ENCODE measurements around the gene ELK3.

ELK3 gene

GRCh38 chr12:96237465-96238077 is 43.4 kb downstream of the ELK3 start:
- peak overlapping the region; percentile 14 for H3K4me3 ChIP-seq (replicated peaks; ENCODE audit: low read depth, low read length)
- peak; percentile 98 for DNase-seq (ENCODE audit: low read depth)
- TF ChIP-seq CTCF (IDR thresholded peaks at IDR 0.05; ENCODE audit: low read length, missing control alignments), result no peak

GRCh38 chr12:96238336-96239047 is 44.3 kb downstream of the ELK3 start:
- H3K4me3 ChIP-seq (replicated peaks; ENCODE audit: low read depth, low read length), result no peak overlapping the region
- no peak for TF ChIP-seq CTCF (IDR thresholded peaks at IDR 0.05; ENCODE audit: low read length, missing control alignments)
- no peak for DNase-seq (ENCODE audit: low read depth)

- DNase-seq (ENCODE audit: low read depth), result no peak
- H3K4me3 ChIP-seq (replicated peaks; ENCODE audit: low read depth, low read length), result no peak overlapping the region
- no peak for TF ChIP-seq CTCF (IDR thresholded peaks at IDR 0.05; ENCODE audit: low read length, missing control alignments)
Measured at GRCh38 chr12:96239711-96240635, 45.8 kb downstream of the ELK3 start.

GRCh38 chr12:96240656-96241055 is 46.5 kb downstream of the ELK3 start:
- TF ChIP-seq CTCF (IDR thresholded peaks at IDR 0.05; ENCODE audit: low read length, missing control alignments), result no peak
- DNase-seq (ENCODE audit: low read depth), result no peak
- no peak overlapping the region for H3K4me3 ChIP-seq (replicated peaks; ENCODE audit: low read depth, low read length)

GRCh38 chr12:96241431-96241830 is 47.3 kb downstream of the ELK3 start:
- no peak overlapping the region for H3K4me3 ChIP-seq (replicated peaks; ENCODE audit: low read depth, low read length)
- TF ChIP-seq CTCF (IDR thresholded peaks at IDR 0.05; ENCODE audit: low read length, missing control alignments), result no peak
- no peak for DNase-seq (ENCODE audit: low read depth)

GRCh38 chr12:96241846-96242256 is 47.7 kb downstream of the ELK3 start:
- DNase-seq (ENCODE audit: low read depth), result peak; percentile 68
- no peak overlapping the region for H3K4me3 ChIP-seq (replicated peaks; ENCODE audit: low read depth, low read length)
- TF ChIP-seq CTCF (IDR thresholded peaks at IDR 0.05; ENCODE audit: low read length, missing control alignments), result no peak
